NCI-H1694 treated with DMSO at 0.1 percent for 48 hours (cell line): ENCODE results near the gene NCAM1.
"Not testable (repeated sequence)": the region's sequence is repeated elsewhere in the genome, so short reads cannot be mapped to it uniquely, and the experiment has no call there.

ENCODE experiments used
- DNase-seq: peaks from one replicate; lab custom pipeline; 2025; lab: John Stamatoyannopoulos, UW

Gene NCAM1

GRCh38 chr11:113276466-113276865 lies 315.2 kb downstream of the NCAM1 start:
- no peak for DNase-seq

GRCh38 chr11:113277907-113278306 lies 316.7 kb downstream of the NCAM1 start:
- DNase-seq: no peak

GRCh38 chr11:113278481-113278880 lies 317.3 kb downstream of the NCAM1 start:
- no peak for DNase-seq

DNA sequence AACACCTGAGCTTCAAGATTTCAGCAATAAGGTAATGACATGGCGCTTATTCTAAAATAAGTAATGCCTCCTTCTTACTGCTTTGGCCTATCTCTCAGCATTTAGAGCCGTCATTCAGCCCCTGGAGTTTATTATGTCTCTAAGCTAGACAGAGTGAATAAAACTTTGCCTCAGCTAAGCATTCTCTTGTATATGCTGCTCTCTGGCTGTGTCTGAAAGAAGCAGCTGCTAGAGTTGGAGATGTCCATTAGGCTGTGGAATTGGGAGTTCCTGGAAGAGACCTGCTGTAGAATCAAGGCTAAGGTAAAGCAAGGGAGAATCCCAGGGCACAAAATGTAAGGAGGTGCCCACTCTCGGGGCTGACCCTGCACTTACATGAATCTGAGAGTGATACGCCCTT lies 317.7 kb downstream of the NCAM1 start:
- DNase-seq: no peak

- DNase-seq: no peak
Measured at GRCh38 chr11:113279591-113279990, 318.4 kb downstream of the NCAM1 start.

- DNase-seq: no peak
Measured at GRCh38 chr11:113281052-113281725, 320.0 kb downstream of the NCAM1 start.

DNA sequence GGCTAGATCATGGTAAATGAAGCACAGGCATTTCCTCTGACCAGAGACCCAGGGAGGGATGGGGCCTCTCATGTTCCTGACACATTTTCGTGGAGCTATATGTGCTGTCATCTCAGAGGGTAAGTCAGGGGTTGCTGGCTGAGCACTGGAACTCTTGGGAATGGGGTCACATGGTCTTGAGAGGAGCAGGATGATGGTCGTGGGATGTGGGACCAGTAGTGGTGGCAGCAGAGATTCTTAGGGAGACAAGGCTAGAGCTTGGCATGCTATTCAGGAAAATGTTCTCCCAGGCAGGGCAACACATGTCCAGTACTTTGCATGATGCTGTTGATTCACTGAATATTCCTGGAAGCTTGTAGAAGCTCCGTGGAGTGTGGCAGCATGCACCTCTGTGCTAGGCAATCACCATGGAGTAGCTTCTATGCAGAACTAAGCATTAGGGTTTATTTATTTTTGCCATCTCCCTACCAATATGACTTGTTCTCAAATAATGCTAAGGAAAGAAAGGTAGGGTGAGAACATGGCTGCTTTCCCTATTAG lies 321.7 kb downstream of the NCAM1 start:
- DNase-seq: no peak

DNA sequence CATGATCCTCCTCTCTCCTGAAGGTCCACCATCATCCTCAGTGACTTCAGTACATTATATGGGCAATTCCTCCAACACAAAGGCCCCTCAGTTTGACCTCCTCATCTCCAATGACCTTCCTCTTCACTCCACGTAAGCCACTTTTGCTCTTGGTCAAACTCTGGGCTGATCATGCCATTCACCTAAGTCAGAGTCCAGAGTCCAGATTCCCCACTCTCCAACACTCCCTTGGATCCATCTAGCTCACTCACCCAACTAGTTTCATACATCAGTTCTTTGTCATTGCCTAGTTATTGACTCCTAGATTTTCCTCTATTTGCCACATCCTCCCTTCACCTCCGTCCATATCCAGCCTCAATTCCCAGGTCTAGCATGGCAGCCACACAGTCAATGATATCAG lies 322.7 kb downstream of the NCAM1 start:
- no peak for DNase-seq

GRCh38 chr11:113286009-113286408 lies 324.8 kb downstream of the NCAM1 start:
- no peak for DNase-seq

GRCh38 chr11:113286509-113287497 lies 325.6 kb downstream of the NCAM1 start:
- no peak for DNase-seq

- DNase-seq: no peak
Measured at GRCh38 chr11:113287801-113288200, 326.6 kb downstream of the NCAM1 start.

DNA sequence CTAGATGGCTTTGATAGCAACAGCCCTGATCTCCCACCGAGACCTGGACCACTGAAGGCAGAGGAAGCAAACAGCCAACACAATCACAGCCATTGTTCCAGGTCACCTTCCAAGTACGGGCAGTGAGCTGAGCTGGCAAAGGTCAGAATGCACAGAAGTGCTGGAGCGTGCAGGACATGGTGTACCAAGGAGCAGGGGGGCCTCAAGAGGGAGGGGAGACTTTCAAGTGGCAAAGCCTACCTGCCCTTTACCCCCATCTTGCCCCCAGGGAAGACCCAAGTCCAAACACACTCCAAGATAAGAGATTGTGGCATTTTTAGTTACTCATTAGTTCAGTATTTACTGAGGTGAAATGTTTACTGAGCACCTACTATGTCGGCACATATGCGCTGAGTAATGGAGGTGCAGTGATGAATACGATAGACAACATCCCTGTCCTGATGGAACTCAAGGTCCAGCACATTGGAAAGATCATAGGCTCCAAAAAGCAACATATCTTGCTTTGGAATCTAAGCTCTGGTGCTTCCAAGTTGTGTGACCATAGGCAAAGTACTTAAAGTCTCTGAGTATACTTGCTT lies 327.2 kb downstream of the NCAM1 start:
- DNase-seq: no peak

DNA sequence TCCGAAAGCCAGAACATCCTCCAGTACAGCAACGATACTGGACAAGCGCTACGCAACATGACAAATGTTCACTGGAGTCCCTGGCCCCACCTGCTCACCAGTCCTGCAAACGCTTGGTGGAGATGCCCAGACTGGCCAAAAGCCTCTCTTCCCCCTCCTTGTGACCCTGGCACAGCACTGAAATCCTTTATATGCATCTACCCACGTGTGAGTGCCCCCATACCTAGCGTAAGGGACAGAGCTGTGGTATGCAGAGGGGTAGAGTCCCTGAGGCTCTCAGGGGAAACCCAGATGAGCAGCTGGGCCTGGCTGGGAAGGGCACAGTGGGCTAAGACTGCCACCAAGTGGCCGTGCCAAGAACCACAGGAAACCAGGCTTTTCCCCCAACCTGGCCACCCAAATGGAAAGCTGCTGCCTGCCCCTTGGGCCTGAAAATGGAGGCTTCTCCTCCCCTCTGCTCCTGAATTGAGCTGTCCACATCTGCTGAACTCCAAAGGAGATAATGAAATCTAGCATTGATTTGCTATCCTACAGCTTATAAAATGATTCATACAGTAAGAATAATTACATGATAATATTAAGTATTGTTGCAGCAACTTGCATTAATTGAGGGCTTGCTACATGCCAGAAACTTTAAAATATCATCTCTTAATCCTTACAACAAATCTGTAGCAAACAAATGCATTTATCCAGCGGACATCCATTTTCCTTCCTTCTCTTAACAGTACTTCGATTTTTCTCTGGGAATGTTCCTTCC lies 328.4 kb downstream of the NCAM1 start:
- no peak for DNase-seq

- DNase-seq: no peak
Measured at GRCh38 chr11:113293936-113294335, 332.7 kb downstream of the NCAM1 start.

DNA sequence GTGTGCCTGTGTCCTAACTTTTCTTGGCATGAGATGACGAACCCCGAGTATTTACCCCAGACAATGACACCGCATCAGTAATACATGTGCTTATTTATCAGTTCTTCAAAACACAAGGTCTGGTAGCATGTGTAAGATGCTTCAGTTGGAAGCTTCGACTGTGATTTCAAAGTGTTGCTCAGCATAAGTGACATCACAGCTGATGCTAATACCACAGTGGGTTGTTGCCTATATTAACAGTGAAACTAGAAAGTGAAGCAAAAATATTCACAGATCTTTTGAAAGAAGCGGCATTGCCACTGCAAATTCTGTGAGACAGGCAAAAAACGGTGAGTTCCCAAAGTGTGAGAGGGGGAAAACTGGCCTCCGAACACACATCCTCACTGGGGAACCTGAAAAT lies 334.8 kb downstream of the NCAM1 start:
- DNase-seq: no peak

GRCh38 chr11:113296447-113297205 lies 335.4 kb downstream of the NCAM1 start:
- no peak for DNase-seq

- DNase-seq: not testable (repeated sequence)
Measured at GRCh38 chr11:113298496-113298895, 337.3 kb downstream of the NCAM1 start.

DNA sequence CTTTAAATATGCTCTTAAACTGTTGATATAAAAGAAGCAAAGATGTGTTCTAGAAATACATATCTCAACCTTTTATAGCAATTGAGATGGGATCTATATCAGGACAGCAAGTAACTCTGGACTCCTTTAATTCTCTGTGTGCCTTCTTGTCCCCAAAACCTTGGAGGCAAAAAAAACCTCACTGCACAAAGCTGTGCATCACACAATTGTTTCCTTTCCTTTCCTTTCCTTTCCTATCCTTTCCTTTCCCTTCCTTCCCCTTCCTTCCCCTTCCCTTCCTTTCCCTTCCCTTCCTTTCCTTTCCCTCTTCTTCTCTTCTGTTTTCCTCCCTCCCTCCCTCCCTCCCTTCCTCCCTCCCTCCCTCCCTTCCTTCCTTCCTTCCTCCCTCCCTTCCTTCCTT lies 343.7 kb downstream of the NCAM1 start:
- DNase-seq: no peak

- DNase-seq: no peak
Measured at GRCh38 chr11:113305440-113306336, 344.5 kb downstream of the NCAM1 start.

GRCh38 chr11:113308601-113309000 lies 347.4 kb downstream of the NCAM1 start:
- no peak for DNase-seq
